Neural progenitor cell (in vitro differentiated cells): ENCODE measurements around the gene MBP. TPM values are rescaled to one million over a fixed set of nuclear protein-coding genes. Genes with fewer than 3 reads are reported as not detected.
A peak's percentile ranks its signal among the peaks of the same experiment; 100 is the strongest.

ENCODE experiments used
- DNase-seq: peaks from one replicate; pipeline ENCODE4 v3.0.0-alpha.2; 2016; ENCODE audit warnings: low spot score
- H2AFZ ChIP-seq: fragments of 200-600 bp; sonication (generic); replicated peaks from 2 replicates; pipeline ENCODE4 v1.6.1; 2016; ENCODE audit warnings: antibody characterized with exemption
- H3F3A ChIP-seq: fragments of 200-600 bp; sonication (generic); 2 replicates; pipeline ENCODE4 v1.6.1; 2016; ENCODE audit warnings: antibody characterized with exemption, low read depth
- H3K27ac ChIP-seq: fragments of 200-600 bp; sonication (generic); 2 replicates; pipeline ENCODE4 v1.5.1; 2016; ENCODE audit warnings: mild to moderate bottlenecking
- H3K27me3 ChIP-seq: fragments of 200-600 bp; sonication (generic); 2 replicates; pipeline ENCODE4 v1.6.1; 2016; ENCODE audit warnings: mild to moderate bottlenecking, moderate library complexity
- H3K36me3 ChIP-seq: fragments of 200-600 bp; sonication (generic); 2 replicates; pipeline ENCODE4 v1.5.1; 2016
- H3K4me1 ChIP-seq: fragments of 200-600 bp; sonication (generic); 2 replicates; pipeline ENCODE4 v1.6.1; 2016; ENCODE audit warnings: mixed run types
- H3K4me2 ChIP-seq: fragments of 200-600 bp; sonication (generic); 2 replicates; pipeline ENCODE4 v1.6.1; 2016
- H3K4me3 ChIP-seq: fragments of 200-600 bp; sonication (generic); 2 replicates; pipeline ENCODE4 v1.5.1; 2016
- H3K79me2 ChIP-seq: fragments of 200-600 bp; sonication (generic); 2 replicates; pipeline ENCODE4 v1.6.1; 2016; ENCODE audit warnings: low read depth
- H3K9ac ChIP-seq: fragments of 200-600 bp; sonication (generic); 2 replicates; pipeline ENCODE4 v1.6.1; 2016
- H3K9me3 ChIP-seq: fragments of 200-600 bp; sonication (generic); 2 replicates; pipeline ENCODE4 v1.5.1; 2016; ENCODE audit warnings: low read depth
- H4K20me1 ChIP-seq: fragments of 200-600 bp; sonication (generic); 2 replicates; pipeline ENCODE4 v1.6.1; 2016; ENCODE audit warnings: low read depth
- H3K27ac Mint-ChIP-seq: 3 replicates; pipeline ENCODE4 v1.8.0; 2021; ENCODE audit warnings: mixed read lengths
- H3K27me3 Mint-ChIP-seq: 2 replicates; pipeline ENCODE4 v1.8.0; 2022; ENCODE audit warnings: low read depth, mild to moderate bottlenecking, inconsistent platforms, moderate library complexity, mixed read lengths; ENCODE audit not compliant: insufficient read depth
- H3K36me3 Mint-ChIP-seq: 3 replicates; pipeline ENCODE4 v1.8.0; 2021; ENCODE audit warnings: mixed read lengths
- H3K4me1 Mint-ChIP-seq: 3 replicates; pipeline ENCODE4 v1.8.0; 2021; ENCODE audit warnings: mixed read lengths
- H3K4me3 Mint-ChIP-seq: 3 replicates; pipeline ENCODE4 v1.8.0; 2021; ENCODE audit warnings: mild to moderate bottlenecking, moderate library complexity, mixed read lengths
- H3K9me3 Mint-ChIP-seq: 3 replicates; pipeline ENCODE4 v1.8.0; 2020; ENCODE audit warnings: mixed read lengths
- CTCF ChIP-seq: fragments of 200-600 bp; sonication (generic); IDR thresholded peaks from 2 replicates; pipeline ENCODE4 v1.5.1; 2017; ENCODE audit warnings: antibody characterized with exemption, mild to moderate bottlenecking
- EZH2 ChIP-seq: fragments of 200-600 bp; sonication (generic); IDR thresholded peaks from 2 replicates; pipeline ENCODE4 v1.6.1; 2017; ENCODE audit warnings: antibody characterized with exemption, mild to moderate bottlenecking, moderate library complexity
- EZH2phosphoT487 ChIP-seq: fragments of 200-600 bp; sonication (generic); IDR thresholded peaks from 2 replicates; pipeline ENCODE4 v1.6.1; 2017; ENCODE audit warnings: antibody characterized with exemption
- total RNA-seq: library from RNA; depleted of rRNA; stranded (reverse); fragments of >200 nt; gene quantifications from 2 replicates; pipeline ENCODE4 v1.2.3, GENCODE V29; 2015; ENCODE audit warnings: low replicate concordance

MBP gene
- total RNA-seq, 1 donor from 2014 or later, result 0.64 TPM

- no peaks in the 10 kb centered on the region for H3K36me3 Mint-ChIP-seq
- Histone ChIP-seq H2AFZ (no peak overlapping the region), H3K79me2 (no peaks in the 10 kb centered on the region), H4K20me1 (no peaks in the 10 kb centered on the region), H3K27me3 (no peaks in the 10 kb centered on the region), H3K9ac (no peak overlapping the region), H3K36me3 (no peaks in the 10 kb centered on the region), H3F3A (no peaks in the 10 kb centered on the region), H3K9me3 (no peaks in the 10 kb centered on the region), H3K4me2 (no peak overlapping the region), H3K4me1 (no peaks in the 10 kb centered on the region), H3K4me3 (no peak overlapping the region), H3K27ac (no peak overlapping the region)
- H3K27ac Mint-ChIP-seq, result no peak overlapping the region
- peaks cover 18% of the 10 kb centered on the region for H3K4me1 Mint-ChIP-seq
- H3K9me3 Mint-ChIP-seq, result peaks cover 8% of the 10 kb centered on the region
- DNase-seq, result no peak
- TF ChIP-seq CTCF, result no peak
- no peak for TF ChIP-seq EZH2
- no peak for TF ChIP-seq EZH2phosphoT487
- H3K4me3 Mint-ChIP-seq, result no peak overlapping the region
- peaks cover 1% of the 10 kb centered on the region for H3K27me3 Mint-ChIP-seq
Measured at GRCh38 chr18:77119851-77120491, 12.6 kb downstream of the MBP start.

- peaks cover 8% of the 10 kb centered on the region for H3K9me3 Mint-ChIP-seq
- Histone ChIP-seq H3K4me2 (no peak overlapping the region), H2AFZ (no peak overlapping the region), H3K4me3 (no peak overlapping the region), H3K9me3 (no peaks in the 10 kb centered on the region), H4K20me1 (no peaks in the 10 kb centered on the region), H3K27me3 (no peaks in the 10 kb centered on the region), H3F3A (no peaks in the 10 kb centered on the region), H3K27ac (no peak overlapping the region), H3K36me3 (no peaks in the 10 kb centered on the region), H3K79me2 (no peaks in the 10 kb centered on the region), H3K4me1 (no peaks in the 10 kb centered on the region), H3K9ac (no peak overlapping the region)
- no peak for TF ChIP-seq EZH2phosphoT487
- no peak for TF ChIP-seq EZH2
- TF ChIP-seq CTCF, result no peak
- H3K27me3 Mint-ChIP-seq, result no peaks in the 10 kb centered on the region
- H3K27ac Mint-ChIP-seq, result no peak overlapping the region
- H3K36me3 Mint-ChIP-seq, result no peaks in the 10 kb centered on the region
- DNase-seq, result no peak
- peak overlapping the region; percentile 38 for H3K4me3 Mint-ChIP-seq
- peaks cover 13% of the 10 kb centered on the region for H3K4me1 Mint-ChIP-seq
Measured at GRCh38 chr18:77119101-77119850, 13.3 kb downstream of the MBP start.

GRCh38 chr18:77118256-77119090 is 14.1 kb downstream of the MBP start:
- no peak for TF ChIP-seq EZH2phosphoT487
- TF ChIP-seq CTCF, result no peak
- TF ChIP-seq EZH2, result no peak
- Histone ChIP-seq H4K20me1 (no peaks in the 10 kb centered on the region), H3K4me1 (no peaks in the 10 kb centered on the region), H3K79me2 (no peaks in the 10 kb centered on the region), H3K27ac (no peak overlapping the region), H3K4me2 (no peak overlapping the region), H3K36me3 (no peaks in the 10 kb centered on the region), H3K9me3 (no peaks in the 10 kb centered on the region), H3K4me3 (no peak overlapping the region), H3K27me3 (no peaks in the 10 kb centered on the region), H3K9ac (no peak overlapping the region), H3F3A (no peaks in the 10 kb centered on the region), H2AFZ (no peak overlapping the region)
- Mint-ChIP-seq H3K27ac (no peak overlapping the region), H3K27me3 (no peaks in the 10 kb centered on the region), H3K36me3 (no peaks in the 10 kb centered on the region), H3K9me3 (peaks cover 8% of the 10 kb centered on the region), H3K4me3 (peak overlapping the region; percentile 60), H3K4me1 (peaks cover 14% of the 10 kb centered on the region)
- DNase-seq, result no peak
